ENCODE data around the gene CHTOP. TPM values are rescaled to one million over a fixed set of nuclear protein-coding genes. Genes with fewer than 3 reads are reported as not detected.

CHTOP gene
- total and polyA plus RNA-seq, 2 of the 13 experiments (the other 11 are each of a cell fraction or from before 2014, with no cell fraction given), result 38.0 to 51.9 TPM

DNA sequence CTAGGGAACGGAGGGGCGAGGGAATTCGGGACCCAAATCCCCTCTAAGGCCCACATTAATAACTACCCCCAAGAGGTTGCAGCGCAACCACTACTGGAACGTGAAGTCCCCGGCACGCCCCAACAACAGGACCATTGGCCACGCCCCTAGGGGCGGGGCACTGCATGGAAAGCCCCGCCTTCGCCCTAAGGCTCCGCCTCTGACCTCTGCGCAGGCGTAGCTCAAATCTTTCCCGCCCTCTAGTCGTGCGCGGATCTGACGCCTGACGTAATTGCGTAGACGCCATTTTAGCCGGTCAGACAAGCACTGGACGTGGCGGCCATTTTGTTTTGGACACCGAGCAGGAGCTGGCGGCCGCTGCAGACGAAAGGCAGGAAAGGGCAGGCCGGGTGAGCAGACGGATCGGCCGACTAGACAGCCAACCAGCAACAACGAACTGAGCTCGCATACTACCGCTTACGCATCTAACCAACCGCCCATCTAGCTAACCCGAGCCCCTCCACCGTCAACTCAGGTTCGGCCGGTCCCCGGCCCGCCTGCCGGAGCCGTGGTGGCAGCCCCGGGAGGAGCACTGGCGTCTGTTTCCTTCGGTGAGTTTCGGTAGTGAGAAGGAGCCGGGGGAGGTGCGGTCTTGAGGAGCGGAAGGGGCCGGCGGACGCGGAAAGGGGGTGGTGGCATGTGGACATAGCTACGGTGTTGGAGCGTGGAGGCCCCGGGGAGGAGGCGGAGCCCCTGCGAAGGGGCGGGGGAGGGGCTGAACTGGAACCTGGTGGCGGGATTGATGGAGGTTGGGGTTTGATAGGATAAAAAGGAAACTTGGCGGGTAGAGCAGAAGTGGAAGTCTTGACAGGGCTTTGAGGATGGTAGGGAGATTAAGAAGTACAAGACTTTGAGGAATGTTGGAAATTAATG, at the start of gene CHTOP (continued):
- TF ChIP-seq, protein P1, sequence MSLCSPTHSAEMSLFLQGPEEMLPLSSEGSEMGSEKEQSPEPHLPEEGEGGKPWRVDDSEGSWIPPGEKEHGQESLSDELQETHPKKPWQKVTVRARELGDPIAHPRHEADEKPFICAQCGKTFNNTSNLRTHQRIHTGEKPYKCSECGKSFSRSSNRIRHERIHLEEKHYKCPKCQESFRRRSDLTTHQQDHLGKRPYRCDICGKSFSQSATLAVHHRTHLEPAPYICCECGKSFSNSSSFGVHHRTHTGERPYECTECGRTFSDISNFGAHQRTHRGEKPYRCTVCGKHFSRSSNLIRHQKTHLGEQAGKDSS (CRISPR knock-in tag; IDR thresholded peaks at IDR 0.05; ENCODE audit: borderline replicate concordance, low read depth), result no peak
- TF ChIP-seq, protein P2, sequence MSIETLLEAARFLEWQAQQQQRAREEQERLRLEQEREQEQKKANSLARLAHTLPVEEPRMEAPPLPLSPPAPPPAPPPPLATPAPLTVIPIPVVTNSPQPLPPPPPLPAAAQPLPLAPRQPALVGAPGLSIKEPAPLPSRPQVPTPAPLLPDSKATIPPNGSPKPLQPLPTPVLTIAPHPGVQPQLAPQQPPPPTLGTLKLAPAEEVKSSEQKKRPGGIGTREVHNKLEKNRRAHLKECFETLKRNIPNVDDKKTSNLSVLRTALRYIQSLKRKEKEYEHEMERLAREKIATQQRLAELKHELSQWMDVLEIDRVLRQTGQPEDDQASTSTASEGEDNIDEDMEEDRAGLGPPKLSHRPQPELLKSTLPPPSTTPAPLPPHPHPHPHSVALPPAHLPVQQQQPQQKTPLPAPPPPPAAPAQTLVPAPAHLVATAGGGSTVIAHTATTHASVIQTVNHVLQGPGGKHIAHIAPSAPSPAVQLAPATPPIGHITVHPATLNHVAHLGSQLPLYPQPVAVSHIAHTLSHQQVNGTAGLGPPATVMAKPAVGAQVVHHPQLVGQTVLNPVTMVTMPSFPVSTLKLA (IDR thresholded peaks at IDR 0.05), result no peak; the same call in 1 of the 2 replicates
- TF ChIP-seq SMC3 (IDR thresholded peaks at IDR 0.05; ENCODE audit: low read length) (no peak), SSRP1 (CRISPR knock-in tag; IDR thresholded peaks at IDR 0.05) (no peak), TRIM24 (CRISPR knock-in tag; IDR thresholded peaks at IDR 0.05) (no peak), GFI1 (CRISPR knock-in tag; IDR thresholded peaks at IDR 0.05; ENCODE audit: borderline replicate concordance) (peak; percentile 62; the same call in 1 of the 2 replicates), ZFP37 (CRISPR knock-in tag; IDR thresholded peaks at IDR 0.05; ENCODE audit: borderline replicate concordance) (no peak), ZNF615 (CRISPR knock-in tag; IDR thresholded peaks at IDR 0.05; ENCODE audit: borderline replicate concordance) (no peak; the same call in 1 of the 2 replicates), KLF9 (CRISPR knock-in tag; IDR thresholded peaks at IDR 0.05; ENCODE audit: low read depth) (no peak), MTF1 (CRISPR knock-in tag; IDR thresholded peaks at IDR 0.05) (no peak), TEAD3 (CRISPR knock-in tag; optimal IDR thresholded peaks at IDR 0.05; ENCODE audit: borderline replicate concordance) (no peak), FOXJ3 (CRISPR knock-in tag; IDR thresholded peaks at IDR 0.05; ENCODE audit: borderline replicate concordance) (peak; percentile 64)
- TF ChIP-seq, protein P3, sequence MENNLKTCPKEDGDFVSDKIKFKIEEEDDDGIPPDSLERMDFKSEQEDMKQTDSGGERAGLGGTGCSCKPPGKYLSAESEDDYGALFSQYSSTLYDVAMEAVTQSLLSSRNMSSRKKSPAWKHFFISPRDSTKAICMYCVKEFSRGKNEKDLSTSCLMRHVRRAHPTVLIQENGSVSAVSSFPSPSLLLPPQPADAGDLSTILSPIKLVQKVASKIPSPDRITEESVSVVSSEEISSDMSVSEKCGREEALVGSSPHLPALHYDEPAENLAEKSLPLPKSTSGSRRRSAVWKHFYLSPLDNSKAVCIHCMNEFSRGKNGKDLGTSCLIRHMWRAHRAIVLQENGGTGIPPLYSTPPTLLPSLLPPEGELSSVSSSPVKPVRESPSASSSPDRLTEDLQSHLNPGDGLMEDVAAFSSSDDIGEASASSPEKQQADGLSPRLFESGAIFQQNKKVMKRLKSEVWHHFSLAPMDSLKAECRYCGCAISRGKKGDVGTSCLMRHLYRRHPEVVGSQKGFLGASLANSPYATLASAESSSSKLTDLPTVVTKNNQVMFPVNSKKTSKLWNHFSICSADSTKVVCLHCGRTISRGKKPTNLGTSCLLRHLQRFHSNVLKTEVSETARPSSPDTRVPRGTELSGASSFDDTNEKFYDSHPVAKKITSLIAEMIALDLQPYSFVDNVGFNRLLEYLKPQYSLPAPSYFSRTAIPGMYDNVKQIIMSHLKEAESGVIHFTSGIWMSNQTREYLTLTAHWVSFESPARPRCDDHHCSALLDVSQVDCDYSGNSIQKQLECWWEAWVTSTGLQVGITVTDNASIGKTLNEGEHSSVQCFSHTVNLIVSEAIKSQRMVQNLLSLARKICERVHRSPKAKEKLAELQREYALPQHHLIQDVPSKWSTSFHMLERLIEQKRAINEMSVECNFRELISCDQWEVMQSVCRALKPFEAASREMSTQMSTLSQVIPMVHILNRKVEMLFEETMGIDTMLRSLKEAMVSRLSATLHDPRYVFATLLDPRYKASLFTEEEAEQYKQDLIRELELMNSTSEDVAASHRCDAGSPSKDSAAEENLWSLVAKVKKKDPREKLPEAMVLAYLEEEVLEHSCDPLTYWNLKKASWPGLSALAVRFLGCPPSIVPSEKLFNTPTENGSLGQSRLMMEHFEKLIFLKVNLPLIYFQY (CRISPR knock-in tag; IDR thresholded peaks at IDR 0.05; ENCODE audit: borderline replicate concordance), result 0 out of 2 replicates have a peak, but pooled peaks have one; percentile 35
- TF ChIP-seq, protein P4, sequence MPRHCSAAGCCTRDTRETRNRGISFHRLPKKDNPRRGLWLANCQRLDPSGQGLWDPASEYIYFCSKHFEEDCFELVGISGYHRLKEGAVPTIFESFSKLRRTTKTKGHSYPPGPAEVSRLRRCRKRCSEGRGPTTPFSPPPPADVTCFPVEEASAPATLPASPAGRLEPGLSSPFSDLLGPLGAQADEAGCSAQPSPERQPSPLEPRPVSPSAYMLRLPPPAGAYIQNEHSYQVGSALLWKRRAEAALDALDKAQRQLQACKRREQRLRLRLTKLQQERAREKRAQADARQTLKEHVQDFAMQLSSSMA (CRISPR knock-in tag; IDR thresholded peaks at IDR 0.05), result peak; percentile 83; the same call in 1 of the 2 replicates
- TF ChIP-seq, protein P5, sequence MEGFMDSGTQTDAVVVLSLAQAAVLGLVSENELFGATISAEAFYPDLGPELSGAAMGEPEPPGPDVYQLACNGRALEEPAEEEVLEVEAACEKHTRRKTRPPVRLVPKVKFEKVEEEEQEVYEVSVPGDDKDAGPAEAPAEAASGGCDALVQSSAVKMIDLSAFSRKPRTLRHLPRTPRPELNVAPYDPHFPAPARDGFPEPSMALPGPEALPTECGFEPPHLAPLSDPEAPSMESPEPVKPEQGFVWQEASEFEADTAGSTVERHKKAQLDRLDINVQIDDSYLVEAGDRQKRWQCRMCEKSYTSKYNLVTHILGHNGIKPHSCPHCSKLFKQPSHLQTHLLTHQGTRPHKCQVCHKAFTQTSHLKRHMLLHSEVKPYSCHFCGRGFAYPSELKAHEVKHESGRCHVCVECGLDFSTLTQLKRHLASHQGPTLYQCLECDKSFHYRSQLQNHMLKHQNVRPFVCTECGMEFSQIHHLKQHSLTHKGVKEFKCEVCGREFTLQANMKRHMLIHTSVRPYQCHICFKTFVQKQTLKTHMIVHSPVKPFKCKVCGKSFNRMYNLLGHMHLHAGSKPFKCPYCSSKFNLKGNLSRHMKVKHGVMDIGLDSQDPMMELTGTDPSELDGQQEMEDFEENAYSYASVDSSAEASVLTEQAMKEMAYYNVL (CRISPR knock-in tag; IDR thresholded peaks at IDR 0.05; ENCODE audit: borderline replicate concordance), result no peak; the same call in 1 of the 2 replicates
- TF ChIP-seq, protein P6, sequence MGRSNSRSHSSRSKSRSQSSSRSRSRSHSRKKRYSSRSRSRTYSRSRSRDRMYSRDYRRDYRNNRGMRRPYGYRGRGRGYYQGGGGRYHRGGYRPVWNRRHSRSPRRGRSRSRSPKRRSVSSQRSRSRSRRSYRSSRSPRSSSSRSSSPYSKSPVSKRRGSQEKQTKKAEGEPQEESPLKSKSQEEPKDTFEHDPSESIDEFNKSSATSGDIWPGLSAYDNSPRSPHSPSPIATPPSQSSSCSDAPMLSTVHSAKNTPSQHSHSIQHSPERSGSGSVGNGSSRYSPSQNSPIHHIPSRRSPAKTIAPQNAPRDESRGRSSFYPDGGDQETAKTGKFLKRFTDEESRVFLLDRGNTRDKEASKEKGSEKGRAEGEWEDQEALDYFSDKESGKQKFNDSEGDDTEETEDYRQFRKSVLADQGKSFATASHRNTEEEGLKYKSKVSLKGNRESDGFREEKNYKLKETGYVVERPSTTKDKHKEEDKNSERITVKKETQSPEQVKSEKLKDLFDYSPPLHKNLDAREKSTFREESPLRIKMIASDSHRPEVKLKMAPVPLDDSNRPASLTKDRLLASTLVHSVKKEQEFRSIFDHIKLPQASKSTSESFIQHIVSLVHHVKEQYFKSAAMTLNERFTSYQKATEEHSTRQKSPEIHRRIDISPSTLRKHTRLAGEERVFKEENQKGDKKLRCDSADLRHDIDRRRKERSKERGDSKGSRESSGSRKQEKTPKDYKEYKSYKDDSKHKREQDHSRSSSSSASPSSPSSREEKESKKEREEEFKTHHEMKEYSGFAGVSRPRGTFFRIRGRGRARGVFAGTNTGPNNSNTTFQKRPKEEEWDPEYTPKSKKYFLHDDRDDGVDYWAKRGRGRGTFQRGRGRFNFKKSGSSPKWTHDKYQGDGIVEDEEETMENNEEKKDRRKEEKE (IDR thresholded peaks at IDR 0.05), result no peak

Data from HepG2 (cell line).